Breast epithelium (tissue), 4 donors: Measurements from ENCODE around the gene ZNF76. TPM values are rescaled to one million over a fixed set of nuclear protein-coding genes. Genes with fewer than 3 reads are reported as not detected.

Experiments
- DNase-seq, 2 donors: peaks; one replicate each; pipeline ENCODE4 v3.0.0-alpha.2; 2019; ENCODE audit warnings: low spot score in 2 of 2
- H3K27ac ChIP-seq, 2 donors: fragments of 200-600 bp; sonication (generic) in 1 of 2; one replicate each; pipeline ENCODE4 v1.5.1; 2016 to 2019; ENCODE audit warnings: mild to moderate bottlenecking in 1 of 2
- H3K27me3 ChIP-seq, 2 donors: fragments of 200-600 bp; sonication (generic) in 1 of 2; one replicate each; pipeline versions ENCODE4 v1.5.1 to v1.6.0; 2017 to 2019; ENCODE audit warnings: control low read depth in 1 of 2, mild to moderate bottlenecking in 1 of 2
- H3K36me3 ChIP-seq: fragments of 200-600 bp; one replicate; pipeline ENCODE4 v1.5.1; 2019
- H3K4me1 ChIP-seq, 2 donors: fragments of 200-600 bp; sonication (generic); one replicate each; pipeline ENCODE4 v1.5.1; 2016 to 2019; ENCODE audit warnings: control low read depth in 1 of 2
- H3K4me3 ChIP-seq, 3 donors: fragments of 200-600 bp; sonication (generic); 1 replicate in 2 of 3; 2 replicates in 1 of 3; pipeline ENCODE4 v1.5.1; 2016 to 2019; ENCODE audit warnings: mild to moderate bottlenecking in 3 of 3, moderate library complexity in 2 of 3
- H3K9me3 ChIP-seq, 2 donors: fragments of 200-600 bp; sonication (generic) in 1 of 2; one replicate each; pipeline ENCODE4 v1.5.1; 2016 to 2019; ENCODE audit warnings: control low read depth in 1 of 2
- CTCF ChIP-seq, 3 donors: fragments of 450-650 bp; IDR thresholded peaks; one replicate each; pipeline ENCODE4 v1.5.1; 2016 to 2017; ENCODE audit warnings: antibody characterized with exemption in 3 of 3, mild to moderate bottlenecking in 3 of 3, moderate library complexity in 3 of 3
- POLR2A ChIP-seq: fragments of 450-650 bp; IDR thresholded peaks from one replicate; pipeline ENCODE4 v1.6.1; 2016; ENCODE audit warnings: antibody characterized with exemption, mild to moderate bottlenecking, moderate library complexity
- POLR2AphosphoS5 ChIP-seq, 3 donors: sonication (generic); formaldehyde crosslinking; IDR thresholded peaks; one replicate each; pipeline ENCODE4 v1.6.1; 2017; ENCODE audit warnings: antibody characterized with exemption in 3 of 3
- intact Hi-C: fragments of 100-400 bp; cut with DNase I; formaldehyde crosslinking; loops from one replicate; pipeline ENCODE4 v1.15.1; 2023; ENCODE audit warnings: low total_unique reads
- total RNA-seq, 3 donors: library from RNA; depleted of rRNA; stranded (reverse); fragments of >200 nt; gene quantifications; one replicate each; pipeline ENCODE4 v1.1.0, GENCODE V29; 2016

Gene ZNF76
- total RNA-seq, 3 donors from 2014 or later, result 32.3 to 53.0 (median 46.9) TPM

DNA sequence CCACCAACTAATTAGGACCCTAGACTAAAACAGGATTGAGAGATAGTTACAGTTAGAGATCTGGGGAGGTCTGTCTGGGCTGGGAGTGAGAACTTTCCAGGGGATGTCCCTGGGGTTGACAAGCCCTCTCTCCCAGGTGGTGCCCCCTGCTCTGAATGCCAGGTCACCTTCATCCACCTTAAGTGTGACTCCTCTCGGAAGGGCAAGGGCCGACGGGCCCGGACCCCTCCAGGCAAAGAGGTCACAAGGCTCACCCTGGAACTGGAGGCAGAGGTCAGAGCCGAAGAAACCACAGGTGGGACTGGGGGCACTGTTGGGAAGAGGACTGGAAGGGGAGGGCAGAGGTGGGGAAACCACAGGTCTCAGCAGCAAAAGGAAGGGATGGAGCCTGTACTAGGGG is 17.0 kb upstream of the ZNF76 start:
- no peaks in the 10 kb centered on the region for H3K36me3 ChIP-seq
- no peak overlapping the region for H3K4me3 ChIP-seq
- DNase-seq, result no peak
- TF ChIP-seq POLR2A, result no peak
- no peak for TF ChIP-seq POLR2AphosphoS5 (IDR thresholded peaks at IDR 0.05)
- TF ChIP-seq CTCF (IDR thresholded peaks at IDR 0.05), result no peak
- no peaks in the 10 kb centered on the region for H3K27me3 ChIP-seq
- no peaks in the 10 kb centered on the region for H3K4me1 ChIP-seq
- no peaks in the 10 kb centered on the region for H3K9me3 ChIP-seq
- intact Hi-C loops, result no loop called here
- peak overlapping the region in 1 of 2 donors; percentile 66 for H3K27ac ChIP-seq

GRCh38 chr6:35242906-35243305 is 16.6 kb upstream of the ZNF76 start:
- H3K9me3 ChIP-seq, result no peaks in the 10 kb centered on the region
- H3K27ac ChIP-seq, result no peak overlapping the region
- no peak for DNase-seq
- H3K36me3 ChIP-seq, result no peaks in the 10 kb centered on the region
- TF ChIP-seq CTCF (IDR thresholded peaks at IDR 0.05) (no peak), POLR2AphosphoS5 (IDR thresholded peaks at IDR 0.05) (no peak), POLR2A (no peak)
- no peaks in the 10 kb centered on the region for H3K27me3 ChIP-seq
- no peaks in the 10 kb centered on the region for H3K4me1 ChIP-seq
- H3K4me3 ChIP-seq, result no peak overlapping the region
- intact Hi-C loops, result no loop called here

GRCh38 chr6:35243386-35243958 is 16.1 kb upstream of the ZNF76 start:
- intact Hi-C loops, result no loop called here
- no peak for TF ChIP-seq CTCF (IDR thresholded peaks at IDR 0.05)
- no peak for TF ChIP-seq POLR2AphosphoS5 (IDR thresholded peaks at IDR 0.05)
- TF ChIP-seq POLR2A, result no peak
- no peak for DNase-seq
- no peaks in the 10 kb centered on the region for H3K27me3 ChIP-seq
- no peaks in the 10 kb centered on the region for H3K4me1 ChIP-seq
- no peaks in the 10 kb centered on the region for H3K9me3 ChIP-seq
- no peak overlapping the region for H3K27ac ChIP-seq
- no peak overlapping the region for H3K4me3 ChIP-seq
- H3K36me3 ChIP-seq, result no peaks in the 10 kb centered on the region

- intact Hi-C loops, result no loop called here
- no peak overlapping the region for H3K27ac ChIP-seq
- no peak for DNase-seq
- TF ChIP-seq POLR2A, result no peak
- TF ChIP-seq POLR2AphosphoS5 (IDR thresholded peaks at IDR 0.05), result no peak
- TF ChIP-seq CTCF (IDR thresholded peaks at IDR 0.05), result no peak
- no peaks in the 10 kb centered on the region for H3K36me3 ChIP-seq
- H3K9me3 ChIP-seq, result no peaks in the 10 kb centered on the region
- no peaks in the 10 kb centered on the region for H3K27me3 ChIP-seq
- H3K4me3 ChIP-seq, result no peak overlapping the region
- no peaks in the 10 kb centered on the region for H3K4me1 ChIP-seq
Measured at GRCh38 chr6:35244551-35244950, 15.0 kb upstream of the ZNF76 start.

DNA sequence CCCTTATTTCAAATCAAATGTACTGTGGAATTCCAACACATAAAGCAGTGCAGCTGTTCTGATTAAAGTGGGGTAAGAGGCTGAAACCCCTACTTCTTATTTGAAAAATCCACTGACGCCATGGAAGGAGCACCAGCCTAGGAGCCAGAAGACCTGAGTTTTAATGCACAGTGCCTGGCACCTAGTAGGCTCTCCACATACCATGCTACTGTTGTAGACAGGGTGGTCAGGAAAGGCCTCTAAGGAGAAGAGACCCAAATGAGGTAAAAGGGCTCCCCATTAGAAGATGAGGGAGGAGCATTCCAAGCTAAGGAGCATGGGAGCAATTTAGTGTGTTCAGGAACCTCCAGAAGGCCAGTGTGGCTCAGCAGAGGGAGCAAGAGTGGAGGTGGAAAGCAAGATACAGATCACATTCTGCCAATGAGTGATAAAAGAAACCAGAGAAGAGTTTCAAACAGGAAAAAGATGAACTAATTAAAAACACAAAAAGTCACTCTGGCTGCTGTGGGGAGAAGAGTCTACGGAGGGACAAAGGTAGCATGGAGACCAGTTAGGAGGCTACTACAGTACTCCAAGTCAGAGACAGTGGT is 11.8 kb upstream of the ZNF76 start:
- Histone ChIP-seq H3K9me3 (no peaks in the 10 kb centered on the region), H3K4me3 (no peak overlapping the region), H3K4me1 (no peaks in the 10 kb centered on the region), H3K27me3 (no peaks in the 10 kb centered on the region), H3K36me3 (no peaks in the 10 kb centered on the region), H3K27ac (no peak overlapping the region)
- no peak for DNase-seq
- no peak for TF ChIP-seq POLR2A
- TF ChIP-seq POLR2AphosphoS5 (IDR thresholded peaks at IDR 0.05), result no peak
- TF ChIP-seq CTCF (IDR thresholded peaks at IDR 0.05), result no peak
- intact Hi-C loops, result no loop called here
